Rectal smooth muscle tissue (tissue), 1 donor: ENCODE results near the gene SRL.

Experiments used
- H3K27ac ChIP-seq: one replicate; pipeline ENCODE4 v1.7.0; 2013; ENCODE audit warnings: low read depth, low read length, inconsistent platforms
- H3K27me3 ChIP-seq: one replicate; pipeline ENCODE4 v1.7.0; 2013; ENCODE audit warnings: low read length; ENCODE audit not compliant: control insufficient read depth, insufficient read depth
- H3K36me3 ChIP-seq: one replicate; pipeline ENCODE4 v1.7.0; 2013; ENCODE audit warnings: low read length; ENCODE audit not compliant: control insufficient read depth, insufficient read depth
- H3K4me1 ChIP-seq: one replicate; pipeline ENCODE4 v1.7.0; 2013; ENCODE audit warnings: low read length; ENCODE audit not compliant: control insufficient read depth, insufficient read depth
- H3K4me3 ChIP-seq: one replicate; pipeline ENCODE4 v1.7.0; 2013; ENCODE audit warnings: low read length
- H3K9ac ChIP-seq: one replicate; pipeline ENCODE4 v1.7.0; 2013; ENCODE audit warnings: low read length

Gene SRL

DNA sequence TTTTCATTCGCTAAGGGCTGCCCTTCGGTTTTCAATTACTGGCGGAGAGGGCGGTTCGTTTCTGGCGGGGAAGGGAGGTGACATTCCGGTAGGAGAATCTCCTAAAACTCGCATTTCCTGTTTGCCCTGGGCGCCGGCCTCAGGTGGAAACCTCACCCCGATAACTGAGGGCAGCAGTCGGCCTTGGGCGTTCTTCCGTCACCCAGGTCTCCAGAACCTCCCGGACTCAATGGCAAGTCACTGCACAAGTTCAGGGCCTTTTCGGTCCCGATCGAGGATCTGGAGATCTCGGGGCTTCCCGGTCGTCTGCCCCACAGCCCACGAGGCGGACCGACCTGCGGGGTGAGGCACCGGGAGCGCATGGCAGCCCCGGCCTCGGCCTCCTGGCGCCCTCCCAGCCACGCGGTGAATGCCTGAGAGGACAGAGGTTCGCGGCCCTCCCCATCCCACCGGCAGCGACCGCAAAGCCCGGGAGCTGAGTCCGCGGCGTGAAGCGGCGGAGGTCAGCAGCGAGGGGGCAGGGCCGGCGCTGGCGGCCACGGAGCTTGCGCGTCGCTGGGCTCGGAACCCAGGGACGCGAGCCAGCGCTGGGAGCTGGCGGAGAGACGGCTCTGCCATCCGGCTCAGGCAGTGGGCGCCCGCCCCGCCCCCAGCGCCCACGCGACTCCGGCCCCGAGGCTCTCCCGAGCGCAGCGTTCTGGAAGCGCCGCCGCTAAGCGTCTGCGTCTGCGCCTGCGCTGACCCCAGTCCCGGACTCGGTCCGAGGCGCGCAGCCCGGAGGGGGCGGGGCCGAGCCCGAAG lies 58.4 kb downstream of the SRL start:
- peak overlapping the region; percentile 72 for H3K4me3 ChIP-seq
- peak overlapping the region; percentile 94 for H3K27ac ChIP-seq
- peaks cover 3% of the 10 kb centered on the region for H3K4me1 ChIP-seq
- no peaks in the 10 kb centered on the region for H3K27me3 ChIP-seq
- H3K36me3 ChIP-seq: no peaks in the 10 kb centered on the region
- peak overlapping the region; percentile 61 for H3K9ac ChIP-seq

DNA sequence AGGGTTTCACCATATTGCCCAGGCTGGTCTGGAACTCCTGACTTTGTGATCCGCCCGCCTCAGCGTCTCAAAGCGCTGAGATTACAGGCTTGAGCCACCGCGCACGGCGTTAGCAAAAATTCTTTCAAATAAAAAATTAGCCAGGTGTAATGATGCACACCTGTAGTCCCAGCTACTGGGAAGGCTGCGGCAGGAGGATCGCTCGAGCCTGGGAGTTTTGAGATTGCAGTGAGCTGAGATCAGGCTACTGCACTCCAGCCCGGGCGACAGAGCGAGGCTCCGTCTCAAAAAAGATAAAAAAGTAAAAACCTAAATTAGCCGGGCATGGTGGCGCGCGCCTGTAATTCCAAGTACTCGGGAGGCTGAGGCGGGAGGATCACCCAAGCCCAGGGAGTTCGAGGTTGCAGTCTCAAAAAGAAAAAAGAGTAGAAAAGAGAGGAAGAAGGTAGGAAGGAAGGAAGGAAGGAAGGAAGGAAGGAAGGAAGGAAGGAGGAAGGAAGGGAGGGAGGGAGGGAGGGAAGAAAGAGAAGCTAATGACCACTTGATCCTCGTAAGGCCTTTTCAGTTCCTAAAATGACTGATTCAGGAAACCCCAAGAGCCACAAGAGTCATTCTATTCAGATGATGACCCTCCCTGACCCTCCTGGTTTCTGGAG lies 59.2 kb downstream of the SRL start:
- H3K36me3 ChIP-seq: no peaks in the 10 kb centered on the region
- no peaks in the 10 kb centered on the region for H3K27me3 ChIP-seq

DNA sequence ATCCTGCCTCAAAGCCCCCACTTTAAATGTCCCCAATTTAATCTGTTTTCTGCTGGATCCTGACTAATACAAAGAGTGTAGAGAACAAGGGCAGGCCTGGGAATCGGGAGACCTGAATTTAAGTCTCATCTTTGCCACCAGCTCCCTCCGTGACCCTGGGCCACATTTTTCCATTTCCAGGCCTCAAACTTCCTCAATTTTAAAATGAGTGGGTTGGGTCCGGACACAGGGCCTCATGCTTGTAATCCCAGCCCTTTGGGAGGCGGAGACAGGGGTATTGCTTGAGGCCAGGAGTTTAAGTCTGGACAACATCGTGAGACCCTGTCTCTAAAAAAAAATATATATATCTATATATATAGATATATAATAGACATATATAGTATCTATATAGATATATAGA lies 61.4 kb downstream of the SRL start:
- H3K9ac ChIP-seq: no peak overlapping the region
- H3K36me3 ChIP-seq: no peaks in the 10 kb centered on the region
- H3K27ac ChIP-seq: no peak overlapping the region
- no peaks in the 10 kb centered on the region for H3K27me3 ChIP-seq
- H3K4me3 ChIP-seq: no peak overlapping the region
- H3K4me1 ChIP-seq: peaks cover 3% of the 10 kb centered on the region

More for the DNA sequence above, 59.2 kb downstream of the SRL start:
- peak overlapping the region; percentile 72 for H3K4me3 ChIP-seq
- peaks cover 3% of the 10 kb centered on the region for H3K4me1 ChIP-seq
- H3K9ac ChIP-seq: no peak overlapping the region
- H3K27ac ChIP-seq: peak overlapping the region; percentile 94

DNA sequence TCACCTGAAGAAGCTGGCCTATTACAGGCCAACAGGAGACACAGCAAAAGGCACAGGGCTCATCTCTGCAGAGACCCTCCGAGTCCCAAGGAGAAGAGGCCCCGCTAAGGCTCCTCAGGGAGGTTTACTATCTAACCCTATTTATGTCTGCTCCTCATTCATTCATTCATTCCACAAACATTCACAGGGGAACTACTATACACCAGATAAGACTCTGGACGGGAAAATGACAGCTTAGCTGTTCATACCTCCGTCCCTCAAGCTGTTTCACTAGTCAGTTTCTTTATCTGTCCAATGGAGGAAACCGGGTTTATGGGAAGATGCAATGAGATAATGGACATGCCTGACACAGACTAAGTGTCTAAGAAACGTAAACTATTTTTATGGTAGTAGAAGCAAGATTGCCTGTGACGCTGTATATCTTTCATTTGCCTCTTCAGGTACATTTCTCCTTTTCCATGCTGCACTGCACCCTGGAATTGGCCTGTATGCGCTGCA lies 62.1 kb downstream of the SRL start:
- H3K27me3 ChIP-seq: no peaks in the 10 kb centered on the region
- H3K27ac ChIP-seq: no peak overlapping the region
- H3K36me3 ChIP-seq: no peaks in the 10 kb centered on the region
- H3K4me1 ChIP-seq: peaks cover 3% of the 10 kb centered on the region
- no peak overlapping the region for H3K9ac ChIP-seq
- no peak overlapping the region for H3K4me3 ChIP-seq

DNA sequence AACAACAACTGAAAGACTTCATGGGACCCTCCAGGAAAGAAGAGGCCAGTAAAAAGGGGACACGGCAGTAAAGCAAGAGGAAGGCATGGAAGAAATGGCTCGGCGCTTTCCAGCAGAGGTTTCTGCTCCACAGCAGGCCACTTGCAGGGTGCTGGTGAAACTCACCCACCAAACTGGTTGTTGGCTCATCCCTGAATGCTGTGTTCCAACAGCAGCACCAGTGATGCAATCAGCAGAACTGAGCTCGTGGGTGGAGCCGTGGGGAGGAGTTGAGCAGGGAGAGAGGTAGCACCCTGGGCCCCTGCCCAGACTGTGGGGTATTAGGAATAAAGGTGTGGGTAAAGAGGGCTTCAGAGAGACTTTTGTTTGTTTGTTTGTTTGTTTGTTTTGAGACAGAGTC lies 62.9 kb downstream of the SRL start:
- no peaks in the 10 kb centered on the region for H3K27me3 ChIP-seq
- no peaks in the 10 kb centered on the region for H3K36me3 ChIP-seq
- H3K27ac ChIP-seq: no peak overlapping the region
- H3K9ac ChIP-seq: no peak overlapping the region
- no peak overlapping the region for H3K4me3 ChIP-seq
- peaks cover under 1% of the 10 kb centered on the region for H3K4me1 ChIP-seq

DNA sequence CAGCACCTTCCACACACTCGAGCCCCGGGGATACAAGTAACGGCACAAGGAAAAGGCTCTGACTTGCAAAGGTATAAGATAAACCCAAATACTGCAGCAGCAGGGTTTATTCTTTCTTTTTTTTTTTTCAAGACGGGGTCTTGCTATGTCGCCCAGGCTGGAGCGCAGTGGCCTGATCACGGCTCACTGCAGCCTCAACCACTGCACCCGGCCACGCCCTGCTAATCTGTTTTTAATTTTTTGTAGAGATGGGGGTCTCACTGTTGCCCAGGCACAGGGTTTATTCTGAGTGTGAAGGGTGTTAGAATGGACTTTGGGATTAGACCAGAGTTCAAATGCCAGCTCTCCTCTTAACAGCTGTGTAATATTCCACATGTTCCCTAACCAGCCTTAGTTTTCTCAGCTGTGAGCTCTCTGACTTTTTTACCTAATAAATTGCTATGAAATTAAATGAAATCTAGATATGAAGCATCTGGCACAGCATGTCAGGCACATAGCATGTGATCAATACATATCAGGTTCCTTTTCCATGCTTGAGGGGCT lies 63.3 kb downstream of the SRL start:
- Histone ChIP-seq H3K9ac (no peak overlapping the region), H3K4me1 (no peaks in the 10 kb centered on the region), H3K27ac (no peak overlapping the region), H3K27me3 (no peaks in the 10 kb centered on the region), H3K36me3 (no peaks in the 10 kb centered on the region), H3K4me3 (no peak overlapping the region)

DNA sequence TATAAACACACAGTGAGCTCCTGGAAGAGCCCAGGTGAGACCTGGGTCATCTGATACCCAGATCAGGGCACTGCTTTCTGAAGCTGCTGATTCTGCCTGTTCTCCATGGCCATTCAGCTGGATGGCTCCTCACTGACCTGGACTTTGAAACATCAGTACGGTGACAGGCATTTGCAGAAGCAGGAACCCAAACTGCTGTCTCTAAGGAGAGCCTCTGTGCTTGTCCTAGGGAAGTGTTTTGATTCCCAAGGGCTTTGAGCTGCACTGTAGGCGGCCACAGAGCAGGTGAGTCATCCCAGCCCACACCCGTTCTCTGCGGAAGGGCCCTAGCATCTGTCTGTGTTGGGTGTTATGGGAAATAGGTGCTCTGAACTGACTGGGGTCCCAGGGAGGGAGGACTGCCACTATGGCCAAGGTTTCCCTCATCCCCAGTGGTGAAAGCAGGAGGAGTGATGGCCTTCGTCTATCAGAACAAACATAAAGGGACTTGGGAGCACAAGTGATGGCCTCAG lies 64.9 kb downstream of the SRL start:
- Histone ChIP-seq H3K4me3 (no peak overlapping the region), H3K9ac (no peak overlapping the region), H3K27me3 (no peaks in the 10 kb centered on the region), H3K27ac (no peak overlapping the region), H3K36me3 (no peaks in the 10 kb centered on the region), H3K4me1 (no peaks in the 10 kb centered on the region)

DNA sequence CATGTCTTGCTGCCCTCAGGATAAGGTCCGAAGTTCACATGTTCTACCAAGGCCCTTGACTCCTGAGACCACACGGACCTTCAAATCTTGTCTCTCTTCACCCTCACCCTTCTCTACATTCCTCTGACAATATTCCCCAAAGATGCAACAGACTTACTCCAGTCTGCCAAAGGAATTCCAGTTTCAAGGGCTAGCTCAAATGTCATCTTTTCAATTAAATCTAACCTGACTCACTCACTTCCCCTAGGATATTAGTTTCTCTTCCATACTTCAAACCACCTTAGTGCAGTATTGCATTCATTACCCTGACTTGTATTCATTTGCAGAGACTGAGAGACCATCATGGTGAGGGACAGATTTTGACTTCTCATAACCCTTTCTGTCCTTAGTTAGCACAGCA lies 66.0 kb downstream of the SRL start:
- Histone ChIP-seq H3K36me3 (no peaks in the 10 kb centered on the region), H3K4me1 (no peaks in the 10 kb centered on the region), H3K4me3 (no peak overlapping the region), H3K27me3 (no peaks in the 10 kb centered on the region), H3K9ac (no peak overlapping the region), H3K27ac (no peak overlapping the region)

DNA sequence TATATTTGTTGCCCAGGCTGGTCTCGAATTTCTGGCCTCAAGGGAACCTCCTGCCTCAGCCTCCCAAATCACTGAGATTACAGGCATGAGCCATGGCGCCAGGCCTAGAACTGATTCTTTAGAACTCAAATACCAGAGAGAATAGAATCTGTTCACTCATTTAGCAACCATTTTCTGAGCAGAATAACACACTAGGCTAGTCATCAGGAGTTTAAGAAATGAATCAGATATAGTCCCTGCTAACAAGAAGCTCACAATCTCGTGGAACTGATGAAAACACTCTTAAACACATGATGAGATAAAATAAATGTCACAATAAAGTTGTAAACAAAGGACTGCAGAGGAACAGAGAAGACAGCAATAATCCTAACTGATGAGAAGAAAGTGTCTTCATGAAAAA lies 69.8 kb downstream of the SRL start:
- no peak overlapping the region for H3K27ac ChIP-seq
- no peak overlapping the region for H3K4me3 ChIP-seq

DNA sequence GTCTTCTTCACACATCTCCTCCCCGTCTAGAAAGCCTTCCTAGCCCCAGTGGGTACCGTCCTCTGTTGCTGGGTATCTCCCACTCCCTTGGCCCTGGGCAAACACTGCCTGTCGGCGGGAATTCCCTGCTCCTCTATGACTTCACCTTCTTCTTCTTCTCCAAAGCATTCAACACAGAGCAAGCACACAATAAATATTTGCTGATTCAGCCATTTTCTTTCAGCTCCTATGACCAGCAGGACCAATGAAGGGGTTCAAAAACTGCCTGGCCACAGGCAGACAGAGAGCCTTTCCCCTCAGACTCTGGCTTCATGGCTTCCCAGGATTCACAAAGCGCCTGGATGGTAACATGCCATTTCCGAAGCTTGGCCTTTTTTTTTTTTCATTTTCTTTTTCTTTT lies 72.5 kb downstream of the SRL start:
- no peaks in the 10 kb centered on the region for H3K27me3 ChIP-seq
- no peak overlapping the region for H3K9ac ChIP-seq
- H3K27ac ChIP-seq: no peak overlapping the region

More for the DNA sequence above, 69.8 kb downstream of the SRL start:
- Histone ChIP-seq H3K4me1 (no peaks in the 10 kb centered on the region), H3K27me3 (no peaks in the 10 kb centered on the region), H3K36me3 (no peaks in the 10 kb centered on the region), H3K9ac (no peak overlapping the region)

DNA sequence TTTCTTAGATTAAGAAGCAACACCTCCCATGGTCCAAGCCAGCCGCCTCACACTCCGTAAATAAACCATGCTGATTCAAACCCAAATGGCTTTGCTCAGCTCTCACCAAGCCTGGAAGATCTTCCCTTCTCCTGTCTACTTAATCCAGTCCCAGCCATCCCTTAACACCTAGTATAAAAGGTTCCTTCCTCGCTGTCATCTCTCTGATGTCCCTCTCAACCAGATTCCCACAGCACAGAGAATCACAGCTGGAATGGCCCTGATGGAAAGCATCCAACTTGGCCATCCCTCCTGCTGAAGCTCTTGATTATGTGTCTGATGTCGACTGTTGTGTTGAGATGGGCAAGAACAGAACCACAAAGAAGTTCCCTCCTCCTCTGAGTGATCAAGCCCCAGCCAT lies 75.1 kb downstream of the SRL start:
- H3K9ac ChIP-seq: no peak overlapping the region
- H3K36me3 ChIP-seq: no peaks in the 10 kb centered on the region
- no peaks in the 10 kb centered on the region for H3K4me1 ChIP-seq
- H3K27ac ChIP-seq: no peak overlapping the region
- no peaks in the 10 kb centered on the region for H3K27me3 ChIP-seq
- H3K4me3 ChIP-seq: no peak overlapping the region

More for the DNA sequence above, 72.5 kb downstream of the SRL start:
- no peaks in the 10 kb centered on the region for H3K4me1 ChIP-seq
- H3K36me3 ChIP-seq: no peaks in the 10 kb centered on the region
- no peak overlapping the region for H3K4me3 ChIP-seq

DNA sequence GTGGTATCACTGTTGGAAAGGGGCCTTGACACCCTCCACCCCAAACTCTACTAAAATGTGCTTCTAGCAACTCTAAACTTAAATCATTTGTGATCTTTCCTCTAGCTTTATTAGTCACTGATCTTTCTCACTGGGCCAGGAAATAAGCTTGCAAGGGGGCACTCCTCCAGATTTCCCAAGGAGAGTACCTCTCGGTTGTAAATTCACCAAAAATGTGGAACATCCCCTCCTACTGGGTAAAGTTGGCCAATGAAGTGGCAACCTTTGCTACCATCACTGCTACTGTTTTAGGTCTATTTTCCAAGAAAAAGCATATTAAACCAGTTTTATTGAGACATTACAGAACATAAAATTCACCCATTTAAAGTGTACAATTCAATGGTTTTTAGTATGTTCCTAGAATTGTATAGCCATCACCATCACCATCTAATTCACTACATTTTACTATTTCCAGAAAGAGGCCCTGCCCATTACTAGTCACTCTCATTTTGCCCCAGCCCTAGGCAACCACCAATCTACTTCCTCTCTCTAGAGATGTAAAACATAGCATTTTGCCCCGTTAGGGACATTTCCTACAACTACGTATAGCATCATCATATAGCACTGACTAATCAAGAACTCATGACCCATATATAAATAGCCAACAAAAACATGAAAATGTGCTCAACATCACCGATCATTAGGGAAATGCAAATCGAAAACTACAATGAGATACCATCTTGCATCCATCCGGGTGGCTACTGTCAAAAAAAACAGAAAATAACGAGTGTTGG lies 81.0 kb downstream of the SRL start:
- Histone ChIP-seq H3K9ac (no peak overlapping the region), H3K4me1 (no peaks in the 10 kb centered on the region), H3K36me3 (no peaks in the 10 kb centered on the region), H3K27ac (no peak overlapping the region), H3K27me3 (no peaks in the 10 kb centered on the region), H3K4me3 (no peak overlapping the region)
